Neural cell (in vitro differentiated cells): ENCODE results near the gene DRD2. TPM values are rescaled to one million over a fixed set of nuclear protein-coding genes. Genes with fewer than 3 reads are reported as not detected.

Experiments used
- H2AFZ ChIP-seq: fragments of 200-600, 300-800 bp; sonication (generic), shearing (Covaris generic); 2 replicates; pipeline ENCODE4 v1.6.0; 2014; ENCODE audit warnings: low read depth, mild to moderate bottlenecking, antibody characterized with exemption, low read length, moderate library complexity
- H3F3A ChIP-seq: fragments of 200-600 bp; shearing (Covaris generic); 2 replicates; pipeline ENCODE4 v1.6.1; 2016; ENCODE audit warnings: mild to moderate bottlenecking, moderate library complexity, mixed read lengths, antibody characterized with exemption, low read length; ENCODE audit not compliant: insufficient read depth, poor library complexity, severe bottlenecking
- H3K27ac ChIP-seq: fragments of 200-600, 300-800 bp; sonication (generic), shearing (Covaris generic); 2 replicates; pipeline ENCODE4 v1.5.1; 2014; ENCODE audit warnings: mild to moderate bottlenecking, low read length, moderate library complexity
- H3K27me3 ChIP-seq: fragments of 300-800, 200-600 bp; sonication (generic), shearing (Covaris generic); 2 replicates; pipeline ENCODE4 v1.6.0; 2014; ENCODE audit warnings: mild to moderate bottlenecking, low read depth, low read length, moderate library complexity; ENCODE audit not compliant: insufficient read depth
- H3K36me3 ChIP-seq: fragments of 300-800, 200-600 bp; sonication (generic), shearing (Covaris generic); 2 replicates; pipeline ENCODE4 v1.5.1; 2014; ENCODE audit warnings: mild to moderate bottlenecking, antibody characterized with exemption, low read length, moderate library complexity; ENCODE audit not compliant: insufficient read depth
- H3K4me2 ChIP-seq: fragments of 300-800, 200-600 bp; sonication (generic), shearing (Covaris generic); 2 replicates; pipeline ENCODE4 v1.6.0; 2014; ENCODE audit warnings: mild to moderate bottlenecking, low read length
- H3K4me3 ChIP-seq: fragments of 300-800, 200-600 bp; sonication (generic), shearing (Covaris generic); 2 replicates; pipeline ENCODE4 v1.5.1; 2014; ENCODE audit warnings: mild to moderate bottlenecking, low read length, moderate library complexity
- H3K79me2 ChIP-seq: fragments of 200-600 bp; shearing (Covaris generic); replicated peaks from 2 replicates; pipeline ENCODE4 v1.6.0; 2014; ENCODE audit warnings: mild to moderate bottlenecking, low read length, moderate library complexity; ENCODE audit not compliant: insufficient read depth
- H3K9ac ChIP-seq: fragments of 300-800, 200-600 bp; sonication (generic), shearing (Covaris generic); 2 replicates; pipeline ENCODE4 v1.6.1; 2016; ENCODE audit warnings: mild to moderate bottlenecking, low read length, mixed read lengths
- H3K9me2 ChIP-seq: fragments of 200-600 bp; shearing (Covaris generic); 2 replicates; pipeline ENCODE4 v1.6.1; 2016; ENCODE audit warnings: mild to moderate bottlenecking, low read length, mixed read lengths; ENCODE audit not compliant: insufficient read depth
- H3K9me3 ChIP-seq: fragments of 200-600, 300-800 bp; sonication (generic), shearing (Covaris generic); 2 replicates; pipeline ENCODE4 v1.6.1; 2016; ENCODE audit warnings: mild to moderate bottlenecking, mixed run types, low read length, moderate library complexity, mixed read lengths
- H4K20me1 ChIP-seq: fragments of 200-600 bp; shearing (Covaris generic); 2 replicates; pipeline ENCODE4 v1.6.1; 2016; ENCODE audit warnings: mild to moderate bottlenecking, mixed run types; ENCODE audit not compliant: insufficient read depth
- CTCF ChIP-seq: fragments of 450-650 bp; IDR thresholded peaks from 2 replicates; pipeline ENCODE4 v1.5.1; 2014; ENCODE audit warnings: antibody characterized with exemption, mild to moderate bottlenecking, moderate library complexity; ENCODE audit not compliant: poor library complexity, severe bottlenecking
- EP300 ChIP-seq: fragments of 450-650 bp; conservative IDR thresholded peaks from 2 replicates; pipeline ENCODE4 v1.6.1; 2014; ENCODE audit warnings: antibody characterized with exemption, mild to moderate bottlenecking, moderate library complexity; ENCODE audit not compliant: poor library complexity, severe bottlenecking
- EZH2 ChIP-seq: fragments of 200-600, 300-800 bp; shearing (Covaris generic), sonication (generic); IDR thresholded peaks from 2 replicates; pipeline ENCODE4 v1.6.1; 2014; ENCODE audit warnings: antibody characterized with exemption, low read length, borderline replicate concordance, mild to moderate bottlenecking; ENCODE audit not compliant: insufficient read depth, poor library complexity, severe bottlenecking
- MXI1 ChIP-seq: fragments of 450-650 bp; conservative IDR thresholded peaks from 2 replicates; pipeline ENCODE4 v1.6.1; 2014; ENCODE audit warnings: antibody characterized with exemption, mild to moderate bottlenecking; ENCODE audit not compliant: poor library complexity, severe bottlenecking
- POLR2AphosphoS5 ChIP-seq: IDR thresholded peaks from 2 replicates; pipeline ENCODE4 v1.6.1; 2012
- RAD21 ChIP-seq: fragments of 450-650 bp; conservative IDR thresholded peaks from 2 replicates; pipeline ENCODE4 v1.6.1; 2014; ENCODE audit warnings: antibody characterized with exemption, mild to moderate bottlenecking, moderate library complexity
- REST ChIP-seq: IDR thresholded peaks from 2 replicates; pipeline ENCODE4 v1.6.1; 2012; ENCODE audit warnings: borderline replicate concordance
- SMC3 ChIP-seq: fragments of 450-650 bp; conservative IDR thresholded peaks from 2 replicates; pipeline ENCODE4 v1.6.1; 2014; ENCODE audit warnings: antibody characterized with exemption, mild to moderate bottlenecking, moderate library complexity; ENCODE audit not compliant: poor library complexity
- TAF1 ChIP-seq: IDR thresholded peaks from 2 replicates; pipeline ENCODE4 v1.6.1; 2012; ENCODE audit warnings: low read depth
- polyA plus RNA-seq: library from polyadenylated mRNA; depleted of rRNA; stranded (reverse); fragments of >200 nt; gene quantifications from 2 replicates; pipeline ENCODE4 v1.2.3, GENCODE V29; 2014

Gene DRD2
- polyA plus RNA-seq, 1 donor from 2014 or later = 0.24 TPM

- no peaks in the 10 kb centered on the region for H3K27me3 ChIP-seq
- no peaks in the 10 kb centered on the region for H3K9me2 ChIP-seq
- H3K9me3 ChIP-seq = no peaks in the 10 kb centered on the region
- no peak overlapping the region for H2AFZ ChIP-seq
- no peaks in the 10 kb centered on the region for H3K36me3 ChIP-seq
- H3F3A ChIP-seq = no peaks in the 10 kb centered on the region
- H3K4me3 ChIP-seq = no peak overlapping the region
- H3K79me2 ChIP-seq = no peaks in the 10 kb centered on the region
- H3K27ac ChIP-seq = no peak overlapping the region
- no peak for TF ChIP-seq TAF1
- no peak for TF ChIP-seq MXI1
- no peak for TF ChIP-seq POLR2AphosphoS5
- no peak for TF ChIP-seq EZH2
- no peak for TF ChIP-seq CTCF
- no peak for TF ChIP-seq REST
- no peak for TF ChIP-seq RAD21
- TF ChIP-seq SMC3 = no peak
- TF ChIP-seq EP300 = no peak
- H4K20me1 ChIP-seq = no peaks in the 10 kb centered on the region
- H3K9ac ChIP-seq = no peak overlapping the region
- no peak overlapping the region for H3K4me2 ChIP-seq
These were observed 9.0 kb upstream of the DRD2 start for GRCh38 chr11:113484223-113484622.

- H3K4me3 ChIP-seq = no peak overlapping the region
- no peak for TF ChIP-seq TAF1
- no peak for TF ChIP-seq MXI1
- TF ChIP-seq SMC3 = no peak
- no peak for TF ChIP-seq CTCF
- TF ChIP-seq REST = no peak
- TF ChIP-seq EZH2 = no peak
- no peak for TF ChIP-seq RAD21
- TF ChIP-seq EP300 = no peak
- no peaks in the 10 kb centered on the region for H4K20me1 ChIP-seq
- no peak overlapping the region for H3K27ac ChIP-seq
- H3K36me3 ChIP-seq = no peaks in the 10 kb centered on the region
- H3K9me2 ChIP-seq = no peaks in the 10 kb centered on the region
- peaks cover 9% of the 10 kb centered on the region for H3K27me3 ChIP-seq
- H2AFZ ChIP-seq = no peak overlapping the region
- H3K79me2 ChIP-seq = no peaks in the 10 kb centered on the region
- no peaks in the 10 kb centered on the region for H3F3A ChIP-seq
- no peaks in the 10 kb centered on the region for H3K9me3 ChIP-seq
- H3K4me2 ChIP-seq = no peak overlapping the region
- H3K9ac ChIP-seq = no peak overlapping the region
These were observed 6.5 kb upstream of the DRD2 start for GRCh38 chr11:113481672-113482071.
